ENCODE measurements around the gene SFXN3.

SFXN3 gene, protein sequence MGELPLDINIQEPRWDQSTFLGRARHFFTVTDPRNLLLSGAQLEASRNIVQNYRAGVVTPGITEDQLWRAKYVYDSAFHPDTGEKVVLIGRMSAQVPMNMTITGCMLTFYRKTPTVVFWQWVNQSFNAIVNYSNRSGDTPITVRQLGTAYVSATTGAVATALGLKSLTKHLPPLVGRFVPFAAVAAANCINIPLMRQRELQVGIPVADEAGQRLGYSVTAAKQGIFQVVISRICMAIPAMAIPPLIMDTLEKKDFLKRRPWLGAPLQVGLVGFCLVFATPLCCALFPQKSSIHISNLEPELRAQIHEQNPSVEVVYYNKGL

DNA sequence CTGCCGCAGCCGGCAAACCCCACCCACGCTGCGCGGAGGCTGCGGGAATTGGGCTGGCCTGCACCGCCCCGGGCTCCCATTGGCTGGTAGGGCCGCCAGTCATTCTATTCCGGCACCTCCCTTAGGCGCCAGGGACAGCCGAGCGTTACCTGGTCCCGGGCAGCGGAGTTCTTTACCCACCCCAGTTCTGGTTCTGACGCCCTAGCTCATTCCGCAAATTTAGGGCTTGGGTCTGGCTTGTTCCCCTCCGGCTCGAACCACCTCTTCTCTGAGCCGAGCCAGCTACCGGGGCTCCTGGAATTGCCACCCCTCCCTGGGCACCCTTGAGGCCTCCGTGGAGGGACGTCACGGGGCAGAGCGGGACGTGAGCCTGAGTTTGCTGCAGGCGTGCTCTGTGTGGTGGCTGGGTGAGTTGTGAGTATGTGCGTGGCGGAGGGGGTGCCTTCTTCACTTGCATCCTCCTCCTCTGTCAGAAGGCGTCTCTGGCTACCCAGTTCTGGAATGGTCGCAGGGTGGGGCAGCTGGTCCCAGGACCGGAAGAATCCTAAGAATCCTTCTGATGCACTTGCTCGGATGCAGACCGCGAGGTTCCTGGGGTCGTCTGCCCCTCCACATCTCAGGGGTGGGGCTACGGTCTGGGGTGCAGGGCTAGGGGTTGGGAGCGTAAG is at the start of gene SFXN3, which contains the start of gene PDZD7:
TSS of gene SFXN3 (plus strand) at position 107 of the 668 bp plus-strand sequence. CDS start 3,461 bp downstream, outside the sequence.
TSS of gene PDZD7 (minus strand) at position 2 of the 668 bp plus-strand sequence. CDS start 910 bp downstream, outside the sequence.
- DNase-seq (ENCODE audit: low read depth) = peak; percentile 94

DNA sequence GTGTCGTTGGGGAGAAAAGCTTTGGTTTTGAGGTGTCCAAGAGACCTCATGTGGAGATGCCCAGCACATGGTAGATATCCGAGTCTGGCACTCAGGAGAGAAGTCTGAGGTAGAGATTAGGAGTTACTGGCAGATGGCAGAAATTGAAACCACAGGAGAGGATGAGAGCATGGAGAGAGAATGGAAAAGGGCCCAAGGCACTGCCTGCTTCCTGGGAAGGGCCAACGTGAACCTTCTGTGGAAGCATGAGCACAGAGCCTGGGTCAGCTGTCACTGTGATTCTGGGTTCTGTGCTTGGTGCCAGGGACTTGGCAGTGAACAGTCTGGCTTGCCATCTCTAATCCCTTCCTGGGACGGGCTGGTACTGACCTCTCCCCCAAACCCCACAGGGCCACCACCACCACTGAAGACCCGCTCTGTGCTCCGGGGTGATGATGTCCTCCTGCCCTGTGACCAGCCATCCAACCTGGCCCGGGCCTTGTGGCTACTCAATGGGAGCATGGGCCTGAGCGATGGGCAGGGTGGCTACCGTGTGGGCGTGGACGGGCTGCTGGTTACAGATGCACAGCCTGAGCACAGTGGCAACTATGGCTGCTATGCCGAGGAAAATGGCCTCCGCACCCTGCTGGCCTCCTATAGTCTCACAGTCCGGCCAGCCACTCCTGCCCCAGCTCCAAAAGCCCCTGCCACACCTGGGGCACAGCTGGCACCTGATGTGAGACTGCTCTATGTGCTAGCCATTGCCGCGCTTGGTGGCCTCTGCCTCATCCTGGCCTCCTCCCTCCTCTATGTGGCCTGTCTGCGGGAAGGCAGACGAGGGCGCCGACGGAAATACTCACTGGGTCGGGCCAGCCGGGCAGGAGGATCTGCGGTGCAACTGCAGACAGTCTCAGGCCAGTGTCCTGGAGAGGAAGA is 47.9 kb upstream of the SFXN3 start:
- no peak for DNase-seq (ENCODE audit: low read depth)

GRCh38 chr10:100983868-100984671 is 47.0 kb upstream of the SFXN3 start:
- DNase-seq (ENCODE audit: low read depth) = no peak

GRCh38 chr10:100984672-100985177 is 46.3 kb upstream of the SFXN3 start:
- DNase-seq (ENCODE audit: low read depth) = no peak

GRCh38 chr10:100985336-100985735 is 45.7 kb upstream of the SFXN3 start:
- no peak for DNase-seq (ENCODE audit: low read depth)

- DNase-seq (ENCODE audit: low read depth) = no peak
Observed at GRCh38 chr10:100986623-100986951, 44.4 kb upstream of the SFXN3 start.

DNA sequence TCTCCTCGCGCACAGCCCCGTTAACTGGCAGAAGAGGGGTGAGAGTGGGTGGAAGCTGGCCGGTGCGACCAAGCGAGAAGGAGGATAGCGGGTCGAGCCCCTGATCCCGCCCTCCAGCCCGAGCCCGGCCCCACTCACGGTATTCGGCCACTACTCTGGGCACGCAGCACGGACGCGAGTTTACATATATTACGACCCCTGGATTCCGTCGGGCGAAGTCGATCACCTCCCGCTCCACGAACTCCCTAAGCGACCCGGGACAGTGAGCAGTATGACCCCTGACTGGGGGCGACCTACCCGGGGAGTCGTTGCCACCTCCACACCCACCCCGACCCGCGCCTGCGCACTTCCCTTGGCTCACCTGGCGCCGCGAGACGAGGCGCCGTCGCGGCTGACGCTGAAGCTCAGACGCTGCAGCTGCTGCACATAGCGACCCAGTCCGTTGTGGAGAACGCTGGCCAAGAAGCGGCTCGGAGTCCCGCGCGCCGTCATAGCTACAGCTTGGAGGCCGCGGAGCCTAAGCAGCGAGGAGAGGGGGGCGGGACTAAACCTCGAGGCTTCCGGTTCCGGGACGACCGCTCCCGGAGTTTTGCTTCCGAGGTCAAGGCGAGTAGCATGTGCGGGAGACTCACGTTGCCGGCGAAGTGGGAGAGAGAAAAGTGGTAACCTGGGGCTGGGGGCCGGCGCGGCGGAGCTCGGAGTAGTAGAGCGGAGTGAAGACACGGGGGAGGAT is 43.9 kb upstream of the SFXN3 start, which contains the start of the genes MRPL43 and TWNK:
TSS of gene MRPL43 (minus strand) at position 546 of the 733 bp plus-strand sequence. CDS start at position 492, 54 bp downstream.
TSS of gene TWNK (plus strand) at position 592 of the 733 bp plus-strand sequence. CDS start 668 bp downstream, outside the sequence.
- peak; percentile 79 for DNase-seq (ENCODE audit: low read depth)

DNA sequence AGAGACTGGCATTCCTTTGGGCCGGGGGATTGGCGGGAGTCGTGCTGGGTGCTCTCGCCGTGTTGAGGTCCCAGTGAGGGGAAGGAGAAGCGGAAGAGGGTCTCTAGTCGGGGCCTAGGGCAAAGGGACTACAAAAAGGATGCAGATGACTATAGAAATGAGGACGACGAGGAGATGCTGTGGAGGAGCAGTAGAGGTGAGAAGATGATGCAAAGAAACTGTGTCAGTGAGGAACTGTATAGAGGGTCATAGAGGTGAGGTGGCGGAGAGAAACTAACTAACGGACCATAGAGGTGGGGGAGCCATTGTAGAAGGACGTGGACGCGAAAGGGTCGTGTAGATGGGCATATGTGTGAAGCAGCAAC is 43.4 kb upstream of the SFXN3 start:
- no peak for DNase-seq (ENCODE audit: low read depth)

DNA sequence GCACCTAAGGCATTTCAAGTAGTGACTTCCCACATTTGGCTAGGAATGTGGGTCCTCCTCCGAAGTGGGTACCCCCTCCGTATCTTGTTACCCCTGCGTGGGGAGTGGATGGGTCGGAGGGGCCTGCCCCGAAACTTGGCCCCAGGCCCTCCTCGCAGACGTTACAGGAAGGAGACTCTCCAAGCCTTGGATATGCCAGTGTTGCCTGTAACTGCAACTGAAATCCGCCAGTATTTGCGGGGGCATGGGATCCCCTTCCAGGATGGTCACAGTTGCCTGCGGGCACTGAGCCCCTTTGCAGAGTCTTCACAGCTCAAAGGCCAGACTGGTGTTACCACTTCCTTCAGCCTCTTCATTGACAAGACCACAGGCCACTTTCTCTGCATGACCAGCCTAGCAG is 42.9 kb upstream of the SFXN3 start:
- no peak for DNase-seq (ENCODE audit: low read depth)

DNA sequence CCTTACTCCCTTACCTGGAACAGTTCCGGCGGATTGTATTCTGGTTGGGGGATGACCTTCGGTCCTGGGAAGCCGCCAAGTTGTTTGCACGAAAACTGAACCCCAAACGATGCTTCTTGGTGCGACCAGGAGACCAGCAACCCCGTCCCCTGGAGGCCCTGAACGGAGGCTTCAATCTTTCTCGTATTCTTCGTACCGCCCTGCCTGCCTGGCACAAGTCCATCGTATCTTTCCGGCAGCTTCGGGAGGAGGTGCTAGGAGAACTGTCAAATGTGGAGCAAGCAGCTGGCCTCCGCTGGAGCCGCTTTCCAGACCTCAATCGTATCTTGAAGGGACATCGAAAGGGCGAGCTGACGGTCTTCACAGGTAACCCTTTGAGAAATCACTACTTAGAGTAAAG is 41.9 kb upstream of the SFXN3 start:
- DNase-seq (ENCODE audit: low read depth) = no peak

DNA sequence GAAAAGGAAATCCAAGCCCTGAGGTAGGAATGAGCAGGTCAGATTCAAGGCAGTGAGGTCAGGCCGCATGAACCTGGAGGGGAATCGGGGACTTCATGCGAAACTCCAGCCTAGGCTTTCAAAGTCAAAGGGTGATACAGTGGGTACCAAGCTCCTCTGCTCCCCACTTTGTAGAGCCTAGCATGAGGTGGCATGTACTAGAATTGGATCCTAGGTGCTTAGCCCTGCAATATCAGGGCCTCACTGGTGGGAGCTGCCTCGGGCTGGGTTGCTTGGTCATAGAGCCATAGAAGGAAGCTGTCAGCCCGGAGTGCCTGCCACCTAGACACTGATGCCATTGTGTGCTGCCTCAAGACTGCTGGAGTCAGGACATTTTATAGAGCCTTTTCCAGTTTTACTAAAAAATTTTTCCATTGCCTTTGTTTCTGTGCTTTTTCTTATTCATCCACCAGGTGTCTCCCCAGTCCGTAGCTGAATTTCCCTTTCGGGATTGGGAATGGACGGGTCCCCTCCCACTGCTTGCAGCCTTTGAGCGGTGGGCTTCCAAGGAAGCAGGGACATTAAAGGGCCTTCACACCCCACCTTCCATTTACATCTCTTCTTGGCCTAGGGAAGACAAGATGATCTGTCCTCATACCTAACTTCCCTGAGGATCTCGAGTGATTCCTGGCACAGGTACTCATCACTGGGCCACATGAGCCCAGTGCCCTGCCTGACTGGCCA is 36.9 kb upstream of the SFXN3 start:
- DNase-seq (ENCODE audit: low read depth) = no peak

DNA sequence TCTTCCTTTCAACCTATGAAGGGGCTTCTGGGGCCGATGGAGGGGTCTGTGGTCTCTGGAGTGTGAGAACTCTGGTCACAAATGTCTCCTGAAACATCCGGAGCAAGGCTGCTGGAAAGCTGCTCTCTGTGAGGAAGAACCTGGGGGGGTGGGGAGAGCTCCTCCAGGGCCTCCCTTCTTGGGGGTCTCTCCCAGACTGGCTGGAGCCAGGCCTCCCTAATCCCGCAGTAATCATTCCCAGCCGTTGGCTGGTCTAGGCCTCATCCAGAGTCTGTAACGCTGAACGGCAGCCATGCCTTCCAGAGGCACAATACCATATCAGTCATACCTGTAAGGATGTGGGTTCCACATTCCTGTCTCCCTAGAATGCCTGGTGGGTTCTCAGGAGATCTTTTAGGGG is 35.9 kb upstream of the SFXN3 start:
- DNase-seq (ENCODE audit: low read depth) = no peak

GRCh38 chr10:100996678-100997359 is 34.2 kb upstream of the SFXN3 start:
- DNase-seq (ENCODE audit: low read depth) = peak; percentile 33

DNA sequence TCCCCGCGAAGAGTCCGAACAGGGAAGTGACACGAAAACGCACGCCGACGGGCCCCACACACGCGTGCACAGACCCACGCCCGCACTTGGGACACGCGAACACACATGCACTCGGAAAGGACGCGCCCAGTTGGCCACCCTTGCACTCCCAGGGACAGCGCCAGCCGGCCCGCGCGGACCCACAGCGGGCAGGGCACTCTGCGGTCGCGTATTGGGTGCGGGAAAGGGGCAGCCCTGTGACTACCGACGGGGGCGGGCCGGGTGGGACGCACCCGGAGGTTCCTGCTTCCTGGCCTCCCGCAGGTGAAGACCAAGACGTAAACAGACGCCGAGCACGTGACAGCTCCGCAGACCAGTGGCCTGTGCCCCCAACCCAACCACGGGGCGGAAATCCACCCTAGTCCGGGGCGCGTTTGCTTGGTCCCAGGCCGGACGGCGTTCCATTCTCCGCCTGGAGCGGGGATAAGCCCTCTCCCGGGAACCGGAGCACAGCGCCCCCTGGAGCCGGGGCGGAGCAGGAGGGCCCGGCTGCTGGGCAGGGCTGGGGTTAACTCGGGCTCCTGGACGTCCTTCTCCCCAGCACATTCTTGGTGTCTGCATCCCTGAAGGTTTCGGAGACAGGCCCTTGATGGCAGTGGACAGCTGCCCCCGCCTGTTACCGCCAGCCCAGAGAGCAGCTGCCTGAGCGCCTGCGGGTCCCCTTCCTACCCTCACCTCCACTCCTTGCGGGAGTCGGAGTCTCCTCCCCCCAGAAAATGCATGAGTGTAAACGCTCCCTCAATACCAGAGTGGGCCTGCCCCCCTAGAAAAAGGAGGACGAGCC is 33.5 kb upstream of the SFXN3 start:
- DNase-seq (ENCODE audit: low read depth) = peak; percentile 58

GRCh38 chr10:100998183-100998990 is 32.6 kb upstream of the SFXN3 start:
- DNase-seq (ENCODE audit: low read depth) = peak; percentile 54

- peak; percentile 70 for DNase-seq (ENCODE audit: low read depth)
Observed at GRCh38 chr10:100998991-100999741, 31.9 kb upstream of the SFXN3 start.

DNA sequence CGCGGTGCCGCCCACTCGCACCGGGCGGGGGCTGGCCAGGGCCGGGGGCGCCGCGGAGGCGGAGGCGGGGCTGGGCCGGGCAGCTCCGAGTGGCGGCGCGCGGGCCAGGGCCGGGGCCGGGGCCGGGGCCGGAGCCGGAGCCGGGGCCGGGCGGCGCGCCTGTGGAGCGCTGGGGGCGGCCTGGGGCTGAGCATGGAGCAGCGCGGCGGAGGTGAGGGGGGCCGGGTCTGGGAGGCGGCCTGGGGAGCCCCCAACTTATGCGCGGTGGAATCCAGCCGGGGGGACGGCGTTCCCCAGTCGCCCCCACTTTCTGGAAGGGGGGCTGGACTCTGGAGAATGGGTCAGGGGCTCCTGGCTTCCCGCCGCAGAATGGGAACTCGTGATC is 31.3 kb upstream of the SFXN3 start, which contains the start of gene LZTS2:
TSS of gene LZTS2 (plus strand) at position 67 of the 385 bp plus-strand sequence. CDS start 2,731 bp downstream, outside the sequence.
- no peak for DNase-seq (ENCODE audit: low read depth)

Measured in activated T-helper 1 cell treated with Interleukin-2 at 50 U/mL for 16 hours (primary cell).